Motor neuron (in vitro differentiated cells): ENCODE measurements around the gene HOXD9. TPM values are rescaled to one million over a fixed set of nuclear protein-coding genes. Genes with fewer than 3 reads are reported as not detected.

Source experiments
- ATAC-seq, 8 experiments: fragments of 200-7000 bp; cut with Tn5 transposase; replicated peaks in 6 of 8; 2 replicates each; pipeline ENCODE4 v1.8.0; 2021; ENCODE audit warnings: mild to moderate bottlenecking in 8 of 8, moderate library complexity in 8 of 8
- H3K27ac ChIP-seq, 2 donors: fragments of 250-450 bp; sonication (Bioruptor Pico); 2 replicates each; pipeline ENCODE4 v1.9.0; 2021; ENCODE audit warnings: antibody characterized with exemption in 2 of 2, mild to moderate bottlenecking in 2 of 2, moderate library complexity in 1 of 2
- H3K4me1 ChIP-seq, 2 donors: fragments of 250-450 bp; sonication (Bioruptor Pico); replicated peaks in 1 of 2; 2 replicates each; pipeline ENCODE4 v1.6.1; 2021; ENCODE audit warnings: antibody characterized with exemption in 2 of 2, mild to moderate bottlenecking in 2 of 2, moderate library complexity in 1 of 2
- H3K4me3 ChIP-seq, 5 donors: fragments of 250-450 bp; sonication (Bioruptor Pico); 2 replicates each; pipeline ENCODE4 v1.9.0; 2021; ENCODE audit warnings: antibody characterized with exemption in 5 of 5, mild to moderate bottlenecking in 5 of 5, moderate library complexity in 4 of 5
- WGBS, 10 experiments: fragments of 450-650 bp; shearing (Covaris generic); methylation state at CpG; one replicate each; pipeline ENCODE4 v1.0.0; 2022; 5-methylcytosine and 5-hydroxymethylcytosine counted together
- in situ Hi-C, 9 experiments: fragments of 400-800 bp; cut with MboI; loops; one replicate each; pipeline ENCODE4 v1.15.0; 2021; ENCODE audit warnings: low sequenced_read_pairs in 9 of 9, low pct_unique_long_range_greater_than_20kb in 2 of 9; ENCODE audit not compliant: unreplicated experiment in 9 of 9
- total RNA-seq, 8 experiments: library from RNA; unstranded; fragments of 300-600 nt; gene quantifications; 2 replicates each; pipeline versions ENCODE4 v1.2.3 to v1.2.4, GENCODE V29; 2022

The HOXD9 gene
- total RNA-seq, 8 experiments from 2014 or later, result 2.9 to 11.9 (median 5.7) TPM

- peak in 1 of 8 experiments; percentile 2 for ATAC-seq
- no peak overlapping the region for H3K4me3 ChIP-seq
- in situ Hi-C loops, result loop anchor here in 8 of 9 experiments (25.0 kb wide), 6 partner anchors 409 to 1409 kb away; no protein-coding TSS in a partner anchor
- H3K4me1 ChIP-seq, result peaks cover 5 to 14% of the 10 kb centered on the region in 2 donors
- H3K27ac ChIP-seq, result no peak overlapping the region
- 2 to 100% (median 11%) methylated on average over 3 to 14 of the region's 16 CpGs for WGBS, 10 experiments
Measured at GRCh38 chr2:176096243-176096985, 26.1 kb upstream of the HOXD9 start.

- Histone ChIP-seq H3K4me1 (peaks cover 5 to 14% of the 10 kb centered on the region in 2 donors), H3K4me3 (peak overlapping the region; percentile 11 to 39 (median 32)), H3K27ac (no peak overlapping the region)
- in situ Hi-C loops, result loop anchor here in 8 of 9 experiments (25.0 kb wide), 6 partner anchors 410 to 1410 kb away; no protein-coding TSS in a partner anchor
- peak; percentile 76 to 89 (median 82) for ATAC-seq
- 0 to 2% (median 0%) methylated on average over 1 to 27 of the region's 45 CpGs; no CpG with 5 or more reads in 3 of the 10 experiments for WGBS, 10 experiments
Measured at GRCh38 chr2:176096986-176097819, 25.3 kb upstream of the HOXD9 start.

GRCh38 chr2:176097820-176098365, 24.6 kb upstream of the HOXD9 start:
- peak in 4 of 8 experiments; percentile 1 to 4 (median 2) for ATAC-seq
- Histone ChIP-seq H3K27ac (no peak overlapping the region), H3K4me3 (no peak overlapping the region), H3K4me1 (peaks cover 3 to 14% of the 10 kb centered on the region in 2 donors)
- in situ Hi-C loops, result loop anchor here in 8 of 9 experiments (25.0 kb wide), 6 partner anchors 411 to 1411 kb away; no protein-coding TSS in a partner anchor
- 0 to 14% (median 1%) methylated on average over 1 to 8 of the region's 18 CpGs; no CpG with 5 or more reads in 2 of the 10 experiments for WGBS, 10 experiments

GRCh38 chr2:176098366-176099158, 24.0 kb upstream of the HOXD9 start:
- 0 to 74% (median 9%) methylated on average over 1 to 9 of the region's 35 CpGs; no CpG with 5 or more reads in 4 of the 10 experiments for WGBS, 10 experiments
- in situ Hi-C loops, result loop anchor here in 8 of 9 experiments (25.0 kb wide), 6 partner anchors 411 to 1411 kb away; no protein-coding TSS in a partner anchor
- peak in 1 of 8 experiments; percentile 20 for ATAC-seq
- no peak overlapping the region for H3K4me3 ChIP-seq
- peaks cover 0 to 14% of the 10 kb centered on the region in 2 donors for H3K4me1 ChIP-seq
- H3K27ac ChIP-seq, result no peak overlapping the region

- H3K27ac ChIP-seq, result no peak overlapping the region
- in situ Hi-C loops, result loop anchor here in 8 of 9 experiments (25.0 kb wide), 6 partner anchors 412 to 1412 kb away; no protein-coding TSS in a partner anchor
- ATAC-seq, result no peak
- H3K4me3 ChIP-seq, result no peak overlapping the region
- WGBS, 10 experiments, result 6 to 98% (median 25%) methylated on average over 4 to 18 of the region's 30 CpGs; no CpG with 5 or more reads in 5 of the 10 experiments
- peaks cover 0 to 18% of the 10 kb centered on the region in 2 donors for H3K4me1 ChIP-seq
Measured at GRCh38 chr2:176099159-176099727, 23.3 kb upstream of the HOXD9 start.

- Histone ChIP-seq H3K4me1 (peaks cover 0 to 22% of the 10 kb centered on the region in 2 donors), H3K27ac (no peak within 1 kb of the TSS), H3K4me3 (no peak within 1 kb of the TSS)
- no peak for ATAC-seq
- in situ Hi-C loops, result loop anchor here in 8 of 9 experiments (25.0 kb wide), 9 partner anchors 413 to 1662 kb away; no protein-coding TSS in a partner anchor
- WGBS, 10 experiments, result 0 to 100% (median 88%) methylated on average over 2 to 5 of the region's 70 CpGs; no CpG with 5 or more reads in 7 of the 10 experiments
Measured at GRCh38 chr2:176099728-176100546, 22.6 kb upstream of the HOXD9 start, which contains the start of gene HOXD12. Gene HOXD12, plus strand, starts transcription at chr2:176099795. Its CDS starts 7 bp downstream, at chr2:176099802.

- no peak overlapping the region for H3K4me3 ChIP-seq
- WGBS, 10 experiments, result 23 to 100% (median 54%) methylated on average over 3 to 4 of the region's 28 CpGs; no CpG with 5 or more reads in 6 of the 10 experiments
- in situ Hi-C loops, result loop anchor here in 3 of 9 experiments (25.0 kb wide), 3 partner anchors 712 to 1662 kb away; no protein-coding TSS in a partner anchor
- peaks cover 0 to 22% of the 10 kb centered on the region in 2 donors for H3K4me1 ChIP-seq
- ATAC-seq, result no peak
- no peak overlapping the region for H3K27ac ChIP-seq
Measured at GRCh38 chr2:176100547-176101140, 21.9 kb upstream of the HOXD9 start.

- H3K4me3 ChIP-seq, result no peak overlapping the region
- peaks cover 0 to 22% of the 10 kb centered on the region in 2 donors for H3K4me1 ChIP-seq
- no peak overlapping the region for H3K27ac ChIP-seq
- WGBS, 10 experiments, result 17 to 20% methylated on average over 1 to 2 of the region's 2 CpGs; no CpG with 5 or more reads in 8 of the 10 experiments
- in situ Hi-C loops, result loop anchor here in 3 of 9 experiments (25.0 kb wide), 3 partner anchors 711 to 1661 kb away; no protein-coding TSS in a partner anchor
- no peak for ATAC-seq
Measured at GRCh38 chr2:176101216-176101830, 21.2 kb upstream of the HOXD9 start.

- peaks cover 0 to 25% of the 10 kb centered on the region in 2 donors for H3K4me1 ChIP-seq
- in situ Hi-C loops, result loop anchor here in 3 of 9 experiments (25.0 kb wide), 3 partner anchors 710 to 1660 kb away; no protein-coding TSS in a partner anchor
- WGBS, 10 experiments, result 10 to 95% (median 16%) methylated on average over 1 to 3 of the region's 5 CpGs; no CpG with 5 or more reads in 4 of the 10 experiments
Measured at GRCh38 chr2:176101842-176102241, 20.7 kb upstream of the HOXD9 start.

GRCh38 chr2:176102309-176102866, 20.1 kb upstream of the HOXD9 start:
- no peak for ATAC-seq
- in situ Hi-C loops, result loop anchor here in 3 of 9 experiments (25.0 kb wide), 3 partner anchors 710 to 1660 kb away; no protein-coding TSS in a partner anchor
- no peak overlapping the region for H3K27ac ChIP-seq
- peaks cover 0 to 30% of the 10 kb centered on the region in 2 donors for H3K4me1 ChIP-seq
- no peak overlapping the region for H3K4me3 ChIP-seq
- WGBS, 10 experiments, result 10 to 91% (median 32%) methylated on average over 4 to 7 of the region's 7 CpGs; no CpG with 5 or more reads in 1 of the 10 experiments

More at GRCh38 chr2:176101842-176102241, 20.7 kb upstream of the HOXD9 start:
- no peak overlapping the region for H3K4me3 ChIP-seq
- no peak for ATAC-seq
- no peak overlapping the region for H3K27ac ChIP-seq
